NAMALWA (cell line): ENCODE measurements around the gene TCEA2.

Source experiments
- DNase-seq: peaks from one replicate; pipeline ENCODE4 v3.0.0-alpha.2; 2015; ENCODE audit warnings: low spot score

The TCEA2 gene

DNA sequence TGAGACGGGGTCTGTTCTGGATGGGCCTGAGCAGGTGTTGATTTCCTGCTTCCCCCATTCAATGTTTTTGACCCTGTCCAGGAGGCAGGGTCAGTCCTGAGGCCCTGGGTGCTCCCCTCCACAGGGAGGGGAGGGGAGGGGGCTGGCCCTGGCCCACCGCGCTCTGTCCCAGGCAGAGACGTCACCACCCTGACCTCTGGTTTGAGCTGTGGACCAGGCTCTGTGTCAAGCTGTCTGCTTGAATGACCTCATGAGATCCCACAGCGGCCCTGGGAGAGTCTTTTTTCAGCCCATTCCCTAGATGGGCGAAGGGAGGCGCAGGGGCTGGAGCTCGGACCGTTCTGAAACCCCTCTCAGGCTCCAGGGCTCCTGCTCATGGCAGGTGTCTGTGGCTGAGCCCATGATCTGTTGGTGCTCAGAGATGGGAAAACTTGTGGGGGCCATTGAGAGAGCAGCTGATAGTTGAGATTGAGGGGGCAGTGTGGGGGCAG, 30.1 kb downstream of the TCEA2 start:
- no peak for DNase-seq

DNA sequence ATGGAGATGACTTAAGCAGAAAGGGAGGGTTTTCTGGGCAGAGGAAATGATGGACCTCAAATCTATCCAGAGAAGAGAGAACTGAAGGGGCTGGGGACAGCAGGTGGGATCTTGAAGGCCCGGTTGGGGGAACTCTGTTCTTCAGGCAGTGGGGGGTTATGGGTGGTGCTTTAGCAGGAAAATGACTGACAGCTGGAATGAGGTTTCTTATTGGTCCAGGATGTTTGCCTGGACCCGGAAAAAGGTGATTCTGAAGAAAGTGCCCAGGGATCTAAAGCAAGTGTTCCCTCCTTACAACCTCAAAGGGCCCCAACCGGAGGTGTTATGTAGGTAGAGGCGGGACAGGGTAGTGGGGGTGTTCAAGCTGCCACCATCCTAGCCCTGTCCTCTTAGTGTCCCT, 32.5 kb downstream of the TCEA2 start:
- no peak for DNase-seq

- DNase-seq = no peak
Observed at GRCh38 chr20:64095927-64096326, 32.9 kb downstream of the TCEA2 start.

DNA sequence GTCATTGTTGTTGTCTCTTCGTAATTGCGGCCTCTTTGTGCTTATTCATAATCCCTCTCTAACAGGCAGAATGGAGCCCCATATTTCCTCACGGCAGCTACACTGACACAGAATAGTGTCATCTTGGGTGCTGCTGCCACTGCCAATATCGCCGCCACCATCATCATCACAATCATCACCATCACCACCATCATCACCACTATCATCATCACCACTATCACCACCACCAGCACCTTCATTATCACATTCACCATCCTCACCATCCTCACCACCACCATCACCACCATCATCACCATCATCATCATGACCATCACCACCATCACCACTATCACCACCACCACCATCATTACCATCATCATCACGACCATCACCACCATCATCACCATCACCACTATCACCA, 33.5 kb downstream of the TCEA2 start:
- no peak for DNase-seq

DNA sequence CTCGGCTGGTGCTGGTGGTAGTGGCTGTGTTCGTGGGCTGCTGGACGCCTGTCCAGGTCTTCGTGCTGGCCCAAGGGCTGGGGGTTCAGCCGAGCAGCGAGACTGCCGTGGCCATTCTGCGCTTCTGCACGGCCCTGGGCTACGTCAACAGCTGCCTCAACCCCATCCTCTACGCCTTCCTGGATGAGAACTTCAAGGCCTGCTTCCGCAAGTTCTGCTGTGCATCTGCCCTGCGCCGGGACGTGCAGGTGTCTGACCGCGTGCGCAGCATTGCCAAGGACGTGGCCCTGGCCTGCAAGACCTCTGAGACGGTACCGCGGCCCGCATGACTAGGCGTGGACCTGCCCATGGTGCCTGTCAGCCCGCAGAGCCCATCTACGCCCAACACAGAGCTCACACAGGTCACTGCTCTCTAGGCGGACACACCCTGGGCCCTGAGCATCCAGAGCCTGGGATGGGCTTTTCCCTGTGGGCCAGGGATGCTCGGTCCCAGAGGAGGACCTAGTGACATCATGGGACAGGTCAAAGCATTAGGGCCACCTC, 35.5 kb downstream of the TCEA2 start:
- no peak for DNase-seq

DNA sequence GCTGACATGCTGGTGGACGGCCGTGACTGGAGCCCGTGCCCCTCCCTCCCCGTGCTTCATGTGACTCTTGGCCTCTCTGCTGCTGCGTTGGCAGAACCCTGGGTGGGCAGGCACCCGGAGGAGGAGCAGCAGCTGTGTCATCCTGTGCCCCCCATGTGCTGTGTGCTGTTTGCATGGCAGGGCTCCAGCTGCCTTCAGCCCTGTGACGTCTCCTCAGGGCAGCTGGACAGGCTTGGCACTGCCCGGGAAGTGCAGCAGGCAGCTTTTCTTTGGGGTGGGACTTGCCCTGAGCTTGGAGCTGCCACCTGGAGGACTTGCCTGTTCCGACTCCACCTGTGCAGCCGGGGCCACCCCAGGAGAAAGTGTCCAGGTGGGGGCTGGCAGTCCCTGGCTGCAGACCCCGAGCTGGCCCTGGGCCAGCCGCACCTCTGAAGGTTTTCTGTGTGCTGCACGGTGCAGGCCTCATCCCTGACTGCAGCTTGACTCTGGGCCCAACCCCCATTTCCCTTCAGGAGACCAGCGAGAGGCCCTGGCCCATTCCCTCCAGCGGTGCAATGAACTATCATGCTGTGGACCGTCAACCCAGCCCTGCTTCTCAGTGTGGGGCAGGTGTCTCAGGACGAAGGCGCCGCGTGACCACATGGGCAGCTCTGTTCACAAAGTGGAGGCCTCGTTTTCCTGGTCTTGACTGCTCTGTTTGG, 36.2 kb downstream of the TCEA2 start:
- no peak for DNase-seq

- DNase-seq = peak; percentile 92
Observed at GRCh38 chr20:64099880-64100565, 37.0 kb downstream of the TCEA2 start.

DNA sequence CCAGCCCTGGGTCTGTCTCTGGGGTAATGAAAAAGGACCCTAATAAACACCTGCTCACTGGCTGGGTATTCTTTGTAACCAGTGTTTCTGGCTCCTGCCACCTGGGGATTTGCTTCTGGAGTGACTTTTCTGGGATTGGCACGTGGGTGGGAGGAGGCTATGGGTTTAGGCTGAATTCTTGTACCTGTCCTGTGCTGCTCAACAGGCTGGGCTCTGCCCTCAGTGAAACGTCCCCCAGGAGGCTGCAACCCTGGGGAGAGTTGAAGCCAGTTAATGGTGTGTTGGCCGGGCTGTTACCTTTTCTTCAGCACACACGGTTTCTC, 37.5 kb downstream of the TCEA2 start:
- no peak for DNase-seq

- no peak for DNase-seq
Observed at GRCh38 chr20:64100946-64101688, 38.1 kb downstream of the TCEA2 start.

DNA sequence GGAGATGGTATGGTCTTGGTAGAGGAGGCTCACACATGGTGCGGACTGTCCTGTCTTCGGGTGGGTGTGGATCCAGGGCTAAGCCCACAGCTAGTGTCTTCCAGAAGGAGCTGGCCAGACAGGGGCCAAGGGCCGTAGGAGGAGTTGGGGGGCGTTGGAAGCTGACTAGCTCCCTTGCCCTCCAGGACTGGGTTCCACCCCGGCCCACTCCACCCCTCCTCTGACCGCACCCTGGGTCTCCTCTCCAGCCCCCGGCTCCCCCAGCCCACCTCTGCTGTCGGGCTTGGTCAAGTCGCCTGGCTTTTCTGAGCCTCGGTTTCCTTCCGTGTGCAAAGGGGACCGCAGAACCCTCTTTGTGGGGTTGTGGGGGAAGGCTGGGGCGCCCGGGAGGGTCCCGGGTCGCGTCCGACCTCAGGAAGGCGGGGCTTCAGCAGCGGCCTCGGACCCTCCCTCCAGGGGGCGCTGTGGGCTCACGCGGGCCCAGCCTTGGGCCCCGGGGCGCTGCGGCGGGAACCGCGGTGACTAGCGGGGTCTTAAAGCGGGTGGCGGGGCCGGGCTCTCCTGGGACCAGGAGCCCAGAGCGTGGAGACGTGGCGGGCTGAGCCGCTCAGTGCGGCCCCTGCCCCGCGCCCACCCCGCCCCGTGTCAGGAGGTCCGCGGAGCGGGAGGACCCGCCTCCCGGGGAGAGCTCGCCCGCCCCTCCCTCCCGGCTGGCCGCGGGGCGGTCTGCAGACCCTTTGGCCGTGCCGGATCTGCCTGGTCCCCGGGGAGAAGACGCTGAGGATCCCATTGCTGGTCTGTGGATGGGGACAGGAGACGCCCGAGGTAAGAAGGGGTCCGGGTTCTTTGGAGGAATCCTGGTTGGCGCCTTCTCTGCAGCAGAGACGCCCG, 39.0 kb downstream of the TCEA2 start:
- DNase-seq = peak; percentile 82

DNA sequence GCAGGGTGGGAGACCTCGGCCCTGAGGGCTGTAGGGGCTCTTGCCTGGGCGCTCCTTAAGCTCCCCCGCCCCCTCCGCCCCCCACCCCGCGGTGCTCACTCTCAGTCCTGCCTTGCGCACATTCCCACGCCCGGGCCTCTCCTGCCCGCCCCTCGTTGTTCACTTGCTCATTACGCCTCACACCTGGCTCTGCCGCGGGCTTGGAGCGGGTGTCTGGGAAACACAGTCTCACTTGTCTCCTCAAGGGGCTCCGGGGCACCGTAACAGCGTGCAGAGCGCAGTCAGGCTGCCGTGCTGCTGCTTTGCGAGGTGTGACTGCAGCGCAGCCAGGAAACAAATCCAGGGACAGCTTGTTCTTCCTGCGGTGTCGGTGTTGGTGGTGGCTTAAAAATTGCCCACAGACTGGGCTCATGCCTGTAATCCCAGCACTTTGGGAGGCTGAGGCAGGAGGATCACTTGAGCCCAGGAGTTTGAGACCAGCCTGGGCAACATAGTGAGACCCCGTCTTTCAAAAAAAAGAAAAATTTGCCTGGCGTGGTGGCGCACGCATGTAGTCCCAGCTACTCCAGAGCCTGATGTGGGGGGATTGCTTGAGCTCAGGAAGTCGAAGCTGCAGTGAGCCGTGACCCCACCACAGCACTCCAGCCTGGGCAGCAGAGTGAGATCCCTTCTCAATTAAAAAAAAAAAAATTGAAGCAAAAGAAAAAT, 39.8 kb downstream of the TCEA2 start:
- DNase-seq = peak; percentile 64

DNA sequence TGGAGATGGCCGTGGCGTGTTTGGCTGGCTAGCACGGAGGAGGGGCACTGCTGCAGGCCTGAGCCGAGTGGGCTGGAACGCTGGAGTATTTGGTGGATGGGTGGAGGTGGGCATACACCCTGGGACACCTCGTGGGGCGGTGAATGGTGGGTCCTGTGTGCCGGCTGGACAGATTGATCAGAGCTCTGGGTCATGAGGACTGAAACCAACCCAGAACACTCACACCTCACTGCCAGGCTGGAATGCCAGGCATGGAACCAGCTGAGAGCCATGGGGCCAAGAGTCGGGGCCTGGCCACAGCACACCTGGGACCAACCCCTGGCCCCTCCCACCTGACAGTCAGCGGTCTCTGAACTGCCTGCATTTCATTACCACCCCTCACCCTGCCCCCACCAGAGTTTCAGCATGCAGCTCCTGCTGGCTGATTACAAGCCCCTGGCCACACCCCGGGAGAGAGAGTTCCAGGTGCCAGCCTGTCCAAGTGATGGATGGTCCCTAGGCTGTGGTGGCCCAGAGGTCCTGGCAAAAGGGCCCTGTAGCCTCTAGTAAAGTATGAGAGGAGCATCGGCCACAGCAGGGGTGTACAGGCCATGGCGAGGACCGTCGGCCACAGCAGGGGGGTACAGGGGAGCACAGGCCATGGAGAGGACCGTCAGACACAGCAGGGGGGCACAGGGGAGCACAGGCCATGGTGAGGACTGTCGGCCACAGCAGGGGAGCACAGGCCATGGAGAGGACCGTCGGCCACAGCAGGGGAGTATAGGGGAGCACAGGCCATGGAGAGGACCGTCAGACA, 41.1 kb downstream of the TCEA2 start:
- DNase-seq = no peak

- no peak for DNase-seq
Observed at GRCh38 chr20:64104667-64105451, 41.9 kb downstream of the TCEA2 start.

DNA sequence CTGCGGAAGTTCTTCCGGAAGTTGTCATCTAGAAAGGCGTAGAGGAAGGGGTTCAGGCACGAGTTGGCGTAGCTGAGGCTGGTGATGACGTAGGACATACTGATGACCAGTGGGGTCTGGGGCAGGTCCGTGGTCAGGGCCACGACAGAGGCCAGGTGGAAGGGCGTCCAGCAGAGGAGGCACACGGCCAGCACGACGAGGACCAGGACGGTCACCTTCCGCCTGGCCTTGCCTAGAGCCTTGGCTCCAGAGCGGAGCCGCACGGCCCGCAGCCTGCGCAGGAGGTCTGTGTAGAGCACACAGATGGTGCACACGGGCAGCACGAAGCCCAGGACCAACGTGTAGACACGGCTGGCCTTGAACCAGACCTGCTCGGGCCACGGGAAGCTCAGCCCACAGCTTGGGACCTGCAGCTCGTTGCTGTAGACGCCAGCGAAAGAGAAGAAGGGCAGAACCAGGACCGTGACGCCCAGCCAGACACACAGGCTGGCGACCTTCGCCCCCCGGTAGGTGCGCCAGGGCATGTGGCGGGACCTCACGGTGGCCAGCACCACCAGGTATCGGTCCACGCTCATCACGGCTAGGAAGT, 42.9 kb downstream of the TCEA2 start:
- no peak for DNase-seq

GRCh38 chr20:64106435-64106961, 43.5 kb downstream of the TCEA2 start:
- DNase-seq = no peak

DNA sequence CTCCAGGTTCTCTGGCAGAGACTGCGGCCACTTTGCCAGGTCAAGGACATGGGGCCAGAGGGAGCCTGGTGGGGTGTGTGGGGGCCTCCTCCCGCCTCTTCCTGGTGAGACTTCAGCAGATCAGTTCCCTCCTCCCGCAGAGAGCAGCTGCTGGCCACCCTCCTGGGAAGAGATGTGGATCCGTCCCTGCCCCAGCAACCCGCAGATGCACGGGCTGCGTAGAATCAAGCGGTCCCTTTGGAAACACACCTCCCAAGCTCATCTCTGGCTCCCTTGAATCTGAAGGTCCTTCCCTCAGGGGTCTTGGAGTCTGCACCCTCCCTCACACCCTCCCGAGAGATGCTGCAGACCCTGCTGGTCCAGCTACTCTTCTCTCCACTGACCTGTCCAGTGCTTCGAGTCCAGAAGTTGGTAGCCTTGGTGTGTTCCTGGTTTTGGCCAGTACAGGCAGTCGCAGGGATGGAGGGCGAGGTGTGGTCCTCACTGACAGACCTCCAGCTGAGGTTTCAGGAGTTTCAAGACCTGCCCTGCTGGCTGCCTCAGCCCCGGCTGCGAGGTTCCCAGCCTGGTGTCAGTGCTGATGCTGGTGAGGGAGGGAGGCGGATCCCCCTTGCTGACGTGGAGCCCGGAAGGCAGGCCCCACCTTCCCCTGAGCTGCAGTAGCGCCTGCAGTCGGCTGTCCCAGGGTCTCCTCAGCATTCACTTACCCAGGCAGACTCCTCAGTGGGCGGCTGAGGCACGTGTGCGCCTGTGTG, 44.2 kb downstream of the TCEA2 start, which contains the start of gene NPBWR2:
Gene NPBWR2, minus strand, starts transcription at position 585 of the 755 bp plus-strand sequence. CDS start 734 bp downstream, outside the sequence.
- DNase-seq = peak; percentile 79

GRCh38 chr20:64107736-64108457, 44.9 kb downstream of the TCEA2 start:
- peak; percentile 70 for DNase-seq
